Osteoblast (primary cell): Measurements from ENCODE around the gene GRM8. TPM values are rescaled to one million over a fixed set of nuclear protein-coding genes. Genes with fewer than 3 reads are reported as not detected.

Experiments
- DNase-seq: peaks from one replicate; pipeline ENCODE4 v3.0.0; 2011; ENCODE audit warnings: low spot score, mixed read lengths; ENCODE audit not compliant: insufficient read length; ENCODE audit errors: missing footprints
- H2AFZ ChIP-seq: 2 replicates; pipeline ENCODE4 v1.6.0; 2011; ENCODE audit warnings: mild to moderate bottlenecking, low read length
- H3K27ac ChIP-seq: 2 replicates; pipeline ENCODE4 v1.5.1; 2011; ENCODE audit warnings: mild to moderate bottlenecking, low read depth, low read length, moderate library complexity
- H3K27me3 ChIP-seq: 2 replicates; pipeline ENCODE4 v1.6.0; 2012; ENCODE audit warnings: mild to moderate bottlenecking, control low read depth, inconsistent platforms, low read length, moderate library complexity; ENCODE audit not compliant: insufficient read depth
- H3K36me3 ChIP-seq: 2 replicates; pipeline ENCODE4 v1.5.1; 2011; ENCODE audit warnings: mild to moderate bottlenecking, low read length, control low read depth, moderate library complexity; ENCODE audit not compliant: insufficient read depth
- H3K4me1 ChIP-seq: 2 replicates; pipeline ENCODE4 v1.5.1; 2011; ENCODE audit warnings: mild to moderate bottlenecking, low read length, control low read depth, moderate library complexity; ENCODE audit not compliant: insufficient read depth
- H3K4me2 ChIP-seq: 2 replicates; pipeline ENCODE4 v1.6.0; 2011; ENCODE audit warnings: mild to moderate bottlenecking, low read length; ENCODE audit not compliant: insufficient read depth
- H3K4me3 ChIP-seq: fragments of 200-600 bp; sonication (generic); 3 replicates; pipeline ENCODE4 v1.5.1; 2012; ENCODE audit warnings: mild to moderate bottlenecking, low read length, inconsistent platforms; ENCODE audit not compliant: insufficient read depth
- H3K79me2 ChIP-seq: 2 replicates; pipeline ENCODE4 v1.6.0; 2012; ENCODE audit warnings: mild to moderate bottlenecking, low read length, control low read depth, inconsistent platforms; ENCODE audit not compliant: insufficient read depth
- H3K9me3 ChIP-seq: 2 replicates; pipeline ENCODE4 v1.5.1; 2011; ENCODE audit warnings: low read depth, low read length, control low read depth
- H4K20me1 ChIP-seq: 2 replicates; pipeline ENCODE4 v1.6.0; 2012; ENCODE audit warnings: mild to moderate bottlenecking, low read length, control low read depth; ENCODE audit not compliant: insufficient read depth
- CTCF ChIP-seq: IDR thresholded peaks from 2 replicates; pipeline ENCODE4 v1.5.1; 2011; ENCODE audit warnings: mild to moderate bottlenecking, low read depth, low read length, moderate library complexity; ENCODE audit errors: extremely low read depth
- total RNA-seq: library from RNA; depleted of rRNA; stranded (reverse); fragments of >200 nt; gene quantifications from 2 replicates; pipeline ENCODE4 v1.2.3, GENCODE V29; 2012

The GRM8 gene
- total RNA-seq, 1 donor: not detected

GRCh38 chr7:126535176-126535575 is 717.6 kb downstream of the GRM8 start:
- Histone ChIP-seq H3K4me3 (no peak overlapping the region), H3K27ac (no peak overlapping the region), H2AFZ (no peak overlapping the region), H3K4me2 (no peak overlapping the region), H4K20me1 (no peaks in the 10 kb centered on the region), H3K27me3 (no peaks in the 10 kb centered on the region), H3K9me3 (peaks cover 3% of the 10 kb centered on the region), H3K79me2 (no peaks in the 10 kb centered on the region), H3K4me1 (no peaks in the 10 kb centered on the region), H3K36me3 (no peaks in the 10 kb centered on the region)
- no peak for DNase-seq
- TF ChIP-seq CTCF: no peak

GRCh38 chr7:126533715-126534114 is 719.0 kb downstream of the GRM8 start:
- no peak overlapping the region for H3K4me3 ChIP-seq
- H3K36me3 ChIP-seq: no peaks in the 10 kb centered on the region
- TF ChIP-seq CTCF: no peak
- H3K9me3 ChIP-seq: peaks cover 3% of the 10 kb centered on the region
- no peaks in the 10 kb centered on the region for H3K79me2 ChIP-seq
- H3K4me2 ChIP-seq: no peak overlapping the region
- DNase-seq: no peak
- no peaks in the 10 kb centered on the region for H3K27me3 ChIP-seq
- H2AFZ ChIP-seq: no peak overlapping the region
- no peak overlapping the region for H3K27ac ChIP-seq
- H4K20me1 ChIP-seq: no peaks in the 10 kb centered on the region
- no peaks in the 10 kb centered on the region for H3K4me1 ChIP-seq

GRCh38 chr7:126529833-126530232 is 722.9 kb downstream of the GRM8 start:
- DNase-seq: no peak
- Histone ChIP-seq H3K4me3 (no peak overlapping the region), H3K36me3 (no peaks in the 10 kb centered on the region), H3K4me2 (no peak overlapping the region), H3K79me2 (no peaks in the 10 kb centered on the region), H4K20me1 (no peaks in the 10 kb centered on the region), H3K27ac (no peak overlapping the region), H3K27me3 (no peaks in the 10 kb centered on the region), H3K4me1 (no peaks in the 10 kb centered on the region), H3K9me3 (peaks cover 3% of the 10 kb centered on the region), H2AFZ (no peak overlapping the region)
- TF ChIP-seq CTCF: no peak

- Histone ChIP-seq H3K36me3 (no peaks in the 10 kb centered on the region), H4K20me1 (no peaks in the 10 kb centered on the region), H3K9me3 (peaks cover 6% of the 10 kb centered on the region), H3K4me2 (no peak overlapping the region), H3K4me1 (no peaks in the 10 kb centered on the region), H3K4me3 (no peak overlapping the region), H3K27ac (no peak overlapping the region), H3K27me3 (no peaks in the 10 kb centered on the region), H2AFZ (no peak overlapping the region), H3K79me2 (no peaks in the 10 kb centered on the region)
- TF ChIP-seq CTCF: no peak
- no peak for DNase-seq
Measured at GRCh38 chr7:126529254-126529653, 723.5 kb downstream of the GRM8 start.
